ENCODE data around the gene SLC35E1. TPM values are rescaled to one million over a fixed set of nuclear protein-coding genes. Genes with fewer than 3 reads are reported as not detected.

The SLC35E1 gene
- total RNA-seq, 4 donors from 2014 or later, result 30.7 to 43.2 (median 39.2) TPM

GRCh38 chr19:16576690-16577530 lies 4.7 kb upstream of the SLC35E1 start:
- 90 to 91% methylated on average over 13 to 47 of the region's 52 CpGs for WGBS, 2 donors
- DNase-seq (ENCODE audit: low spot score in 2 of 2), result no peak
- TF ChIP-seq POLR2A (IDR thresholded peaks at IDR 0.05) (no peak), CTCF (IDR thresholded peaks at IDR 0.05) (no peak)
- H3K4me3 ChIP-seq (ENCODE audit: low read depth, poor library complexity, severe bottlenecking), result no peak overlapping the region
- intact Hi-C loops (cut with DNase I; ENCODE audit: low total_unique reads), result no loop called here

- DNase-seq (ENCODE audit: low spot score in 2 of 2), result no peak
- 88 to 91% methylated on average over 42 to 48 of the region's 48 CpGs for WGBS, 2 donors
- intact Hi-C loops (cut with DNase I; ENCODE audit: low total_unique reads), result no loop called here
- TF ChIP-seq CTCF (IDR thresholded peaks at IDR 0.05) (no peak), POLR2A (IDR thresholded peaks at IDR 0.05) (no peak)
- H3K4me3 ChIP-seq (ENCODE audit: low read depth, poor library complexity, severe bottlenecking), result no peak overlapping the region
These were observed 3.9 kb upstream of the SLC35E1 start for GRCh38 chr19:16575861-16576689.

- WGBS, 2 donors, result 81 to 85% methylated on average over 2 of the region's 2 CpGs
- intact Hi-C loops (cut with DNase I; ENCODE audit: low total_unique reads), result no loop called here
- TF ChIP-seq POLR2A (IDR thresholded peaks at IDR 0.05) (no peak), CTCF (IDR thresholded peaks at IDR 0.05) (no peak)
- no peak overlapping the region for H3K4me3 ChIP-seq (ENCODE audit: low read depth, poor library complexity, severe bottlenecking)
- DNase-seq (ENCODE audit: low spot score in 2 of 2), result no peak
These were observed 3.1 kb upstream of the SLC35E1 start for GRCh38 chr19:16575282-16575681.

- intact Hi-C loops (cut with DNase I; ENCODE audit: low total_unique reads), result no loop called here
- DNase-seq (ENCODE audit: low spot score in 2 of 2), result no peak
- no peak overlapping the region for H3K4me3 ChIP-seq (ENCODE audit: low read depth, poor library complexity, severe bottlenecking)
- no peak for TF ChIP-seq POLR2A (IDR thresholded peaks at IDR 0.05)
- TF ChIP-seq CTCF (IDR thresholded peaks at IDR 0.05), result no peak
These were observed 1.7 kb upstream of the SLC35E1 start for GRCh38 chr19:16573925-16574324.

DNA sequence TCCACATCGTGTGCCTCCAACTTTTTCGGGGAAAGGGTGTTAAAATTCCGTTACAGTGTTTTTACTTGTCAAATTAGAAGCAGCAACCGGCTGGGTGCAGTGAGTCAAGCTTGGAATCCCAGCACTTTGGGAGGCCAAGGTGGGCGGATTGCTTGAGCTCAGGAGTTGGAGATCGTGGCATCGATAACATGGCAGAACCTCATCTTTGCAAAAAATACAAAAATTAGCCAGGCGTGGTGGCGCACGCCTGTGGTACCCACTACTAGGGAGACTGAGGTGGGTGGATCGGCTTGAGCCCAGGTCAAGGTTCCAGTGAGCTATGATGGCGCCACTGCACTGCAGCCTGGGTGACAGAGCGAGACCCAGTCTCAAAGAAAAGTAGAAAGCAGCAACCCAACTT lies 1.1 kb upstream of the SLC35E1 start:
- 64 to 65% methylated on average over 13 of the region's 13 CpGs for WGBS, 2 donors
- DNase-seq (ENCODE audit: low spot score in 2 of 2), result no peak
- TF ChIP-seq POLR2A (IDR thresholded peaks at IDR 0.05), result no peak
- no peak for TF ChIP-seq CTCF (IDR thresholded peaks at IDR 0.05)
- H3K4me3 ChIP-seq (ENCODE audit: low read depth, poor library complexity, severe bottlenecking), result no peak overlapping the region
- intact Hi-C loops (cut with DNase I; ENCODE audit: low total_unique reads), result no loop called here
